GM18858 (cell line): ENCODE measurements around the gene JPH2.

Experiments
- ATAC-seq: cut with Tn5 transposase; IDR thresholded peaks from one replicate; pipeline ENCODE4 v1.9.1; 2021; ENCODE audit not compliant: unreplicated experiment

The JPH2 gene

DNA sequence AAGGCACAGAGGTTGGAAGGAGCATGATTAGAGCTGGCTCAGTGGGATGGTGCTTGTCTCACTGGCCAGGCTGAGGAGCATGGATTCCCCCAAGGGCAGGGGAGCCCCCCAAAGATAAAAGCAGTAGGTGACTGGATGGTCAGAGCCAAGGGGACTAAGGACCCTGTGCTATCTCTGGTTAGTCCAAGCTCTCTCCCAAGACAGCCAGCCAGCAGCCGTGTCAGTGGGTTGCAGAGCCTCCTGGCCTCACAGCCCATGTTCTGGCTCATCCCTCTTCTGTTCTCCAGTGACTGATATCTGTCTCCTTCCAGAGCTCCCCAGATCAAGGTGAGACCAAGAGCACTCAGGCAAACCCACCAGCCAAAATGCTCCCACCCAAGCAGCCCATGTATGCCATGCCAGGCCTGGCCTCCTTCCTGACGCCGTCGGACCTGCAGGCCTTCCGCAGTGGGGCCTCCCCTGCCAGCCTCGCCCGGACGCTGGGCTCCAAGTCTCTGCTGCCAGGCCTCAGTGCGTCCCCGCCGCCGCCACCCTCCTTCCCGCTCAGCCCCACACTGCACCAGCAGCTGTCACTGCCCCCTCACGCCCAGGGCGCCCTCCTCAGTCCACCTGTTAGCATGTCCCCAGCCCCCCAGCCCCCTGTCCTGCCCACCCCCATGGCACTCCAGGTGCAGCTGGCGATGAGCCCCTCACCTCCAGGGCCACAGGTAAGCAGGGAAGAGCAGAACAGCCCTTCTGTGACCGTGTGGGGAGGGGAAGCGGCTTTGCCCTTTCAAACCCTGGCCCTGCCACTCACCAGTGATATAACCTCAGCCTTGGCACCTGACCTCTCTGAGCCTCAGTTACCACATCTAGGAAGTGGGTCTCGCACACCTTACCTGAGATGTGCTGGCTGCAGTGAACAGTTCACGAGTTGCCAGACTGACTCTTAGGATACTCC, 121.3 kb downstream of the JPH2 start:
- no peak for ATAC-seq

GRCh38 chr20:44064501-44065400, 122.2 kb downstream of the JPH2 start:
- no peak for ATAC-seq
